Nephron progenitor cell (in vitro differentiated cells): ENCODE data around the gene CCDC110.
A peak's percentile ranks its signal among the peaks of the same experiment; 100 is the strongest.

Experiments used
- DNase-seq: peaks from one replicate; pipeline ENCODE4 v3.0.0; 2021
- H3K27ac Mint-ChIP-seq: 2 replicates; pipeline ENCODE4 v1.8.0; 2021; ENCODE audit warnings: mild to moderate bottlenecking, moderate library complexity, mixed read lengths
- H3K27me3 Mint-ChIP-seq: 2 replicates; pipeline ENCODE4 v1.8.0; 2021; ENCODE audit warnings: mild to moderate bottlenecking, low read depth, mixed read lengths; ENCODE audit not compliant: poor library complexity
- H3K36me3 Mint-ChIP-seq: 2 replicates; pipeline ENCODE4 v1.8.0; 2021; ENCODE audit warnings: low read depth, mixed read lengths
- H3K4me1 Mint-ChIP-seq: 2 replicates; pipeline ENCODE4 v1.8.0; 2021; ENCODE audit warnings: mixed read lengths
- H3K4me3 Mint-ChIP-seq: 2 replicates; pipeline ENCODE4 v1.8.0; 2021; ENCODE audit warnings: mild to moderate bottlenecking, moderate library complexity, mixed read lengths
- H3K9me3 Mint-ChIP-seq: 2 replicates; pipeline ENCODE4 v1.8.0; 2021; ENCODE audit warnings: mild to moderate bottlenecking, moderate library complexity, mixed read lengths
- TF ChIP-seq, protein P1 (sequence below): fragments of 200-600 bp; sonication (generic); IDR thresholded peaks from 2 replicates; pipeline ENCODE4 v1.5.0; 2021; ENCODE audit warnings: antibody characterized with exemption

Gene CCDC110

GRCh38 chr4:185445209-185445608 lies 26.3 kb downstream of the CCDC110 start:
- no peak overlapping the region for H3K4me3 Mint-ChIP-seq
- no peaks in the 10 kb centered on the region for H3K36me3 Mint-ChIP-seq
- TF ChIP-seq, protein P1, sequence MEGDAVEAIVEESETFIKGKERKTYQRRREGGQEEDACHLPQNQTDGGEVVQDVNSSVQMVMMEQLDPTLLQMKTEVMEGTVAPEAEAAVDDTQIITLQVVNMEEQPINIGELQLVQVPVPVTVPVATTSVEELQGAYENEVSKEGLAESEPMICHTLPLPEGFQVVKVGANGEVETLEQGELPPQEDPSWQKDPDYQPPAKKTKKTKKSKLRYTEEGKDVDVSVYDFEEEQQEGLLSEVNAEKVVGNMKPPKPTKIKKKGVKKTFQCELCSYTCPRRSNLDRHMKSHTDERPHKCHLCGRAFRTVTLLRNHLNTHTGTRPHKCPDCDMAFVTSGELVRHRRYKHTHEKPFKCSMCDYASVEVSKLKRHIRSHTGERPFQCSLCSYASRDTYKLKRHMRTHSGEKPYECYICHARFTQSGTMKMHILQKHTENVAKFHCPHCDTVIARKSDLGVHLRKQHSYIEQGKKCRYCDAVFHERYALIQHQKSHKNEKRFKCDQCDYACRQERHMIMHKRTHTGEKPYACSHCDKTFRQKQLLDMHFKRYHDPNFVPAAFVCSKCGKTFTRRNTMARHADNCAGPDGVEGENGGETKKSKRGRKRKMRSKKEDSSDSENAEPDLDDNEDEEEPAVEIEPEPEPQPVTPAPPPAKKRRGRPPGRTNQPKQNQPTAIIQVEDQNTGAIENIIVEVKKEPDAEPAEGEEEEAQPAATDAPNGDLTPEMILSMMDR = no peak
- no peaks in the 10 kb centered on the region for H3K4me1 Mint-ChIP-seq
- H3K27me3 Mint-ChIP-seq = peaks cover 6% of the 10 kb centered on the region
- H3K9me3 Mint-ChIP-seq = no peaks in the 10 kb centered on the region
- H3K27ac Mint-ChIP-seq = no peak overlapping the region
- DNase-seq = no peak

DNA sequence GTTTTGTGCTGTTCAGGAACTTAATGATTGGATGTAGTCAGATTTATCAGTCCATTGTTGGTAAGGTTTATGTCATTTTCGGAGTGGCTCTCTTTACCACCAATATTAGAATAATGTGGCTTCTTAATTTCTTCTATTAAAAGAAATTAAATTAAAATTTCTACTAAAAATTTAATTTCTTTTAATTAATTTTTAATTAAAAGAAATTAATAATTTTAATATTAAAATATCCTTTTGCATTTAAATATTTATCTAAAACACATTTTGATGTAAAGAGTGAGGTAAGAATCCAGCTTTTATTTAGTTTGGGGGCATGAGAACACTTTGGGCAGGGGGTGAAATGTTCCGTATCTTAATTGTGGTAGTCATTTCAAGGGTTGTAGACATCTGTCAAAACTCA lies 30.1 kb downstream of the CCDC110 start:
- Mint-ChIP-seq H3K36me3 (no peaks in the 10 kb centered on the region), H3K27me3 (peaks cover 2% of the 10 kb centered on the region), H3K27ac (no peak overlapping the region), H3K4me1 (no peaks in the 10 kb centered on the region), H3K4me3 (no peak overlapping the region), H3K9me3 (no peaks in the 10 kb centered on the region)
- TF ChIP-seq, protein P1 = no peak
- DNase-seq = no peak

GRCh38 chr4:185437809-185438208 lies 33.7 kb downstream of the CCDC110 start:
- Mint-ChIP-seq H3K4me1 (no peaks in the 10 kb centered on the region), H3K4me3 (no peak overlapping the region), H3K27me3 (peaks cover 2% of the 10 kb centered on the region), H3K9me3 (no peaks in the 10 kb centered on the region), H3K27ac (no peak overlapping the region), H3K36me3 (no peaks in the 10 kb centered on the region)
- no peak for DNase-seq
- TF ChIP-seq, protein P1 = no peak

GRCh38 chr4:185435466-185435865 lies 36.1 kb downstream of the CCDC110 start:
- no peaks in the 10 kb centered on the region for H3K9me3 Mint-ChIP-seq
- H3K36me3 Mint-ChIP-seq = no peaks in the 10 kb centered on the region
- H3K27ac Mint-ChIP-seq = no peak overlapping the region
- no peak overlapping the region for H3K4me3 Mint-ChIP-seq
- H3K4me1 Mint-ChIP-seq = no peaks in the 10 kb centered on the region
- no peak for DNase-seq
- H3K27me3 Mint-ChIP-seq = no peaks in the 10 kb centered on the region
- TF ChIP-seq, protein P1 = no peak

DNA sequence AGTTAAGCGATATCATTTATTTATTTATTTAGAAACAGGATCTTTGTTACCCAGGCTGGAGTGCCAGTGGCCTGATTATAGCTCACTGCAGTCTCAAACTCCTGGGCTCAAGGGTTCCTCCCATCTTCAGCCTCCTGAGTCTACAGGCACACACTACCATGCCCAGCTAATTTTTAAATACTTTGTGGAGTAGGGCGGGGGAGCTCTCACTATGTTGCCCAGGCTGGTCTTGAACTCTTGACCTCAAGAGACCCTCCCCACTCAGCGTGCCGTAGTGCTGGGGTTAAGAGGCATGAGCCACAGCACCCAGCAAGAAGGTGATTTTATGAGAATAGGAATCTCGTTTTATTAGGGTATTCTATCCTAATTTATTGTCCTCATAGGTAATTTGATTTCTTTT lies 41.9 kb downstream of the CCDC110 start:
- Mint-ChIP-seq H3K4me3 (no peak overlapping the region), H3K27ac (no peak overlapping the region), H3K27me3 (no peaks in the 10 kb centered on the region), H3K36me3 (no peaks in the 10 kb centered on the region), H3K9me3 (no peaks in the 10 kb centered on the region), H3K4me1 (peaks cover 6% of the 10 kb centered on the region)
- no peak for DNase-seq
- TF ChIP-seq, protein P1 = no peak

DNA sequence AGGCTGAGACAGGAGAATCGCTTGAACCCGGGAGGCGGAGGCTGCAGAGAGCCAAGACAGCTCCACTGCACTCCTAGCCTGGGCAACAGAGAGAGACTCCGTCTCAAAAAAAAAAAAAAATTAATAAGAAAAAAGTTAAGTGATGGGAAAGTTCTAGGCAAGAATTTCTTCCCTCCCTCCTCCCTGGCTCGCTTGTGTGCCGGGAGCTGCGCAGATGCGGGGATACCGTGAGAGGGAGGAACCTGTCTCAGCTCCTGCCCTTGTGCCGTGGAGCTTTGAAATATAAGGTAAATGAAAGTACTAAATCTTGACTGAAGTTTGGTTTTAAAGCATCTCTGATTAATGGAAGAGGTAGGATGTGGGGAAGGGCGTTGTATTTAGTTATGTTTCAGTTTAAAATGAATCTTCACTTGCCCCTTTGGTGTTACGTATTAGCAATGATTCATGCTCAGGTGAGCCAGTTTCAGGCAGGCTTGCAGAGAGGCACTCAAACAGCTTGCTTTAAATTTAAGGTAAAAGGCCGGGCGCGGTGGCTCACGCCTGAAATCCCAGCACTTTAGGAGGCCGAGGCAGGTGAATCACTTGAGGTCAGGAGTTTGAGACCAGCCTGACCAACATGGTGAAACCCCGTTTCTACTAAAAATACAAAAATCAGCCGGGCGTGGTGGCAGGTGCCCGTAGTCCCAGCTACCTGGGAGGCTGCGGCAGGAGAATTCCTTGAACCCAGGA lies 44.4 kb downstream of the CCDC110 start:
- peaks cover under 1% of the 10 kb centered on the region for H3K36me3 Mint-ChIP-seq
- H3K27ac Mint-ChIP-seq = no peak overlapping the region
- H3K9me3 Mint-ChIP-seq = no peaks in the 10 kb centered on the region
- DNase-seq = no peak
- peak overlapping the region; percentile 43 for H3K4me3 Mint-ChIP-seq
- peaks cover 22% of the 10 kb centered on the region for H3K4me1 Mint-ChIP-seq
- TF ChIP-seq, protein P1 = no peak
- H3K27me3 Mint-ChIP-seq = no peaks in the 10 kb centered on the region
